ENCODE results near the gene ZFHX3.

ZFHX3 gene

GRCh38 chr16:72901000-72901627 is 146.8 kb downstream of the ZFHX3 start:
- no peak overlapping the region for H3K4me3 ChIP-seq (ENCODE audit: low read length)
- no peaks in the 10 kb centered on the region for H3K27me3 ChIP-seq (ENCODE audit: insufficient read depth, low read length)
- H3K9ac ChIP-seq (ENCODE audit: low read depth, low read length), result no peak overlapping the region
- H3K36me3 ChIP-seq (ENCODE audit: insufficient read depth, low read depth, low read length), result no peaks in the 10 kb centered on the region
- H3K9me3 ChIP-seq (ENCODE audit: insufficient read depth, low read depth, low read length), result no peaks in the 10 kb centered on the region
- H3K4me1 ChIP-seq (ENCODE audit: insufficient read depth, low read length), result no peaks in the 10 kb centered on the region
- no peak overlapping the region for H3K27ac ChIP-seq (ENCODE audit: low read length)

- Histone ChIP-seq H3K4me1 (ENCODE audit: insufficient read depth, low read length) (no peaks in the 10 kb centered on the region), H3K4me3 (ENCODE audit: low read length) (no peak overlapping the region), H3K36me3 (ENCODE audit: insufficient read depth, low read depth, low read length) (no peaks in the 10 kb centered on the region), H3K27ac (ENCODE audit: low read length) (no peak overlapping the region), H3K9me3 (ENCODE audit: insufficient read depth, low read depth, low read length) (no peaks in the 10 kb centered on the region), H3K9ac (ENCODE audit: low read depth, low read length) (no peak overlapping the region), H3K27me3 (ENCODE audit: insufficient read depth, low read length) (no peaks in the 10 kb centered on the region)
Observed at GRCh38 chr16:72898216-72898825, 149.6 kb downstream of the ZFHX3 start.

- H3K4me1 ChIP-seq (ENCODE audit: insufficient read depth, low read length), result no peaks in the 10 kb centered on the region
- H3K27me3 ChIP-seq (ENCODE audit: insufficient read depth, low read length), result no peaks in the 10 kb centered on the region
- H3K9ac ChIP-seq (ENCODE audit: low read depth, low read length), result no peak overlapping the region
- no peaks in the 10 kb centered on the region for H3K9me3 ChIP-seq (ENCODE audit: insufficient read depth, low read depth, low read length)
- H3K4me3 ChIP-seq (ENCODE audit: low read length), result no peak overlapping the region
- no peaks in the 10 kb centered on the region for H3K36me3 ChIP-seq (ENCODE audit: insufficient read depth, low read depth, low read length)
- no peak overlapping the region for H3K27ac ChIP-seq (ENCODE audit: low read length)
Observed at GRCh38 chr16:72897707-72898106, 150.2 kb downstream of the ZFHX3 start.

GRCh38 chr16:72896485-72897118 is 151.3 kb downstream of the ZFHX3 start:
- no peak overlapping the region for H3K9ac ChIP-seq (ENCODE audit: low read depth, low read length)
- no peak overlapping the region for H3K4me3 ChIP-seq (ENCODE audit: low read length)
- no peaks in the 10 kb centered on the region for H3K9me3 ChIP-seq (ENCODE audit: insufficient read depth, low read depth, low read length)
- H3K27ac ChIP-seq (ENCODE audit: low read length), result no peak overlapping the region
- no peaks in the 10 kb centered on the region for H3K27me3 ChIP-seq (ENCODE audit: insufficient read depth, low read length)
- no peaks in the 10 kb centered on the region for H3K36me3 ChIP-seq (ENCODE audit: insufficient read depth, low read depth, low read length)
- no peaks in the 10 kb centered on the region for H3K4me1 ChIP-seq (ENCODE audit: insufficient read depth, low read length)

- no peaks in the 10 kb centered on the region for H3K36me3 ChIP-seq (ENCODE audit: insufficient read depth, low read depth, low read length)
- H3K27ac ChIP-seq (ENCODE audit: low read length), result no peak overlapping the region
- no peak overlapping the region for H3K9ac ChIP-seq (ENCODE audit: low read depth, low read length)
- H3K4me1 ChIP-seq (ENCODE audit: insufficient read depth, low read length), result no peaks in the 10 kb centered on the region
- no peak overlapping the region for H3K4me3 ChIP-seq (ENCODE audit: low read length)
- H3K9me3 ChIP-seq (ENCODE audit: insufficient read depth, low read depth, low read length), result no peaks in the 10 kb centered on the region
- H3K27me3 ChIP-seq (ENCODE audit: insufficient read depth, low read length), result no peaks in the 10 kb centered on the region
Observed at GRCh38 chr16:72895951-72896350, 152.0 kb downstream of the ZFHX3 start.

GRCh38 chr16:72894293-72895151 is 153.4 kb downstream of the ZFHX3 start:
- no peaks in the 10 kb centered on the region for H3K36me3 ChIP-seq (ENCODE audit: insufficient read depth, low read depth, low read length)
- no peak overlapping the region for H3K9ac ChIP-seq (ENCODE audit: low read depth, low read length)
- H3K27me3 ChIP-seq (ENCODE audit: insufficient read depth, low read length), result no peaks in the 10 kb centered on the region
- H3K4me3 ChIP-seq (ENCODE audit: low read length), result no peak overlapping the region
- no peaks in the 10 kb centered on the region for H3K4me1 ChIP-seq (ENCODE audit: insufficient read depth, low read length)
- H3K9me3 ChIP-seq (ENCODE audit: insufficient read depth, low read depth, low read length), result no peaks in the 10 kb centered on the region
- no peak overlapping the region for H3K27ac ChIP-seq (ENCODE audit: low read length)

- Histone ChIP-seq H3K36me3 (ENCODE audit: insufficient read depth, low read depth, low read length) (no peaks in the 10 kb centered on the region), H3K27me3 (ENCODE audit: insufficient read depth, low read length) (no peaks in the 10 kb centered on the region), H3K9me3 (ENCODE audit: insufficient read depth, low read depth, low read length) (no peaks in the 10 kb centered on the region), H3K9ac (ENCODE audit: low read depth, low read length) (no peak overlapping the region), H3K4me3 (ENCODE audit: low read length) (no peak overlapping the region), H3K27ac (ENCODE audit: low read length) (no peak overlapping the region), H3K4me1 (ENCODE audit: insufficient read depth, low read length) (no peaks in the 10 kb centered on the region)
Observed at GRCh38 chr16:72891291-72892227, 156.4 kb downstream of the ZFHX3 start.

GRCh38 chr16:72890587-72890986 is 157.3 kb downstream of the ZFHX3 start:
- no peak overlapping the region for H3K27ac ChIP-seq (ENCODE audit: low read length)
- H3K9me3 ChIP-seq (ENCODE audit: insufficient read depth, low read depth, low read length), result no peaks in the 10 kb centered on the region
- no peaks in the 10 kb centered on the region for H3K27me3 ChIP-seq (ENCODE audit: insufficient read depth, low read length)
- H3K9ac ChIP-seq (ENCODE audit: low read depth, low read length), result no peak overlapping the region
- H3K36me3 ChIP-seq (ENCODE audit: insufficient read depth, low read depth, low read length), result no peaks in the 10 kb centered on the region
- no peaks in the 10 kb centered on the region for H3K4me1 ChIP-seq (ENCODE audit: insufficient read depth, low read length)
- H3K4me3 ChIP-seq (ENCODE audit: low read length), result no peak overlapping the region

GRCh38 chr16:72889616-72890582 is 158.0 kb downstream of the ZFHX3 start:
- Histone ChIP-seq H3K27ac (ENCODE audit: low read length) (no peak overlapping the region), H3K4me1 (ENCODE audit: insufficient read depth, low read length) (no peaks in the 10 kb centered on the region), H3K36me3 (ENCODE audit: insufficient read depth, low read depth, low read length) (no peaks in the 10 kb centered on the region), H3K27me3 (ENCODE audit: insufficient read depth, low read length) (no peaks in the 10 kb centered on the region), H3K4me3 (ENCODE audit: low read length) (no peak overlapping the region), H3K9ac (ENCODE audit: low read depth, low read length) (no peak overlapping the region), H3K9me3 (ENCODE audit: insufficient read depth, low read depth, low read length) (no peaks in the 10 kb centered on the region)

GRCh38 chr16:72887537-72887936 is 160.4 kb downstream of the ZFHX3 start:
- H3K36me3 ChIP-seq (ENCODE audit: insufficient read depth, low read depth, low read length), result no peaks in the 10 kb centered on the region
- no peak overlapping the region for H3K9ac ChIP-seq (ENCODE audit: low read depth, low read length)
- H3K4me1 ChIP-seq (ENCODE audit: insufficient read depth, low read length), result no peaks in the 10 kb centered on the region
- H3K9me3 ChIP-seq (ENCODE audit: insufficient read depth, low read depth, low read length), result no peaks in the 10 kb centered on the region
- no peaks in the 10 kb centered on the region for H3K27me3 ChIP-seq (ENCODE audit: insufficient read depth, low read length)
- no peak overlapping the region for H3K4me3 ChIP-seq (ENCODE audit: low read length)
- no peak overlapping the region for H3K27ac ChIP-seq (ENCODE audit: low read length)

Measured in iPS-20b (cell line).